T-helper 17 cell (primary cell): ENCODE data around the gene PAX2. TPM values are rescaled to one million over a fixed set of nuclear protein-coding genes. Genes with fewer than 3 reads are reported as not detected.

Experiments
- ATAC-seq: fragments of 150-1000 bp; cut with Tn5 transposase; 2 replicates; pipeline ENCODE4 v1.10.0; 2021; ENCODE audit warnings: mild to moderate bottlenecking, moderate library complexity
- DNase-seq, 3 donors: peaks; one replicate each; pipeline versions ENCODE4 v3.0.0 to v3.0.0-alpha.2; 2020 to 2021
- H3K9me3 ChIP-seq: one replicate; pipeline ENCODE4 v1.7.0; 2013; ENCODE audit warnings: low read length, mild to moderate bottlenecking; ENCODE audit not compliant: control insufficient read depth, poor library complexity, severe bottlenecking
- H3K27ac Mint-ChIP-seq: one replicate; pipeline ENCODE4 v1.8.0; 2022; ENCODE audit warnings: mild to moderate bottlenecking, moderate library complexity, mixed read lengths
- H3K27me3 Mint-ChIP-seq: one replicate; pipeline ENCODE4 v1.8.0; 2022; ENCODE audit warnings: mixed read lengths
- H3K36me3 Mint-ChIP-seq: one replicate; pipeline ENCODE4 v1.8.0; 2022; ENCODE audit warnings: low read depth, mixed read lengths
- H3K4me1 Mint-ChIP-seq: one replicate; pipeline ENCODE4 v1.8.0; 2022; ENCODE audit warnings: mild to moderate bottlenecking, mixed read lengths
- H3K4me3 Mint-ChIP-seq: one replicate; pipeline ENCODE4 v1.8.0; 2022; ENCODE audit warnings: mild to moderate bottlenecking, moderate library complexity, mixed read lengths
- total RNA-seq, 4 donors: library from RNA in 2 of 4; stranded (reverse) in 2 of 4; gene quantifications; one replicate each; pipeline ENCODE4 v1.2.3 and lab custom pipeline; 2022 to 2026

The PAX2 gene
- total RNA-seq, 2 donors from 2014 or later: not detected

- H3K4me1 Mint-ChIP-seq: peaks cover 30% of the 10 kb centered on the region
- peaks cover 30% of the 10 kb centered on the region for H3K36me3 Mint-ChIP-seq
- no peak overlapping the region for H3K4me3 Mint-ChIP-seq
- no peak for DNase-seq
- H3K9me3 ChIP-seq: no peaks in the 10 kb centered on the region
- H3K27me3 Mint-ChIP-seq: peaks cover 6% of the 10 kb centered on the region
- H3K27ac Mint-ChIP-seq: no peak overlapping the region
- ATAC-seq: no peak
Observed at GRCh38 chr10:100831742-100832141, 86.4 kb downstream of the PAX2 start.

- H3K27ac Mint-ChIP-seq: no peak overlapping the region
- DNase-seq: no peak
- H3K36me3 Mint-ChIP-seq: peaks cover 20% of the 10 kb centered on the region
- H3K27me3 Mint-ChIP-seq: peaks cover 6% of the 10 kb centered on the region
- H3K4me3 Mint-ChIP-seq: no peak overlapping the region
- no peaks in the 10 kb centered on the region for H3K9me3 ChIP-seq
- no peak for ATAC-seq
- peaks cover 4% of the 10 kb centered on the region for H3K4me1 Mint-ChIP-seq
Observed at GRCh38 chr10:100835810-100836209, 90.4 kb downstream of the PAX2 start.

GRCh38 chr10:100836891-100837290 lies 91.5 kb downstream of the PAX2 start:
- Mint-ChIP-seq H3K27me3 (peaks cover 6% of the 10 kb centered on the region), H3K27ac (no peak overlapping the region), H3K36me3 (peaks cover 14% of the 10 kb centered on the region), H3K4me3 (no peak overlapping the region), H3K4me1 (no peaks in the 10 kb centered on the region)
- DNase-seq: no peak
- no peaks in the 10 kb centered on the region for H3K9me3 ChIP-seq
- no peak for ATAC-seq

DNA sequence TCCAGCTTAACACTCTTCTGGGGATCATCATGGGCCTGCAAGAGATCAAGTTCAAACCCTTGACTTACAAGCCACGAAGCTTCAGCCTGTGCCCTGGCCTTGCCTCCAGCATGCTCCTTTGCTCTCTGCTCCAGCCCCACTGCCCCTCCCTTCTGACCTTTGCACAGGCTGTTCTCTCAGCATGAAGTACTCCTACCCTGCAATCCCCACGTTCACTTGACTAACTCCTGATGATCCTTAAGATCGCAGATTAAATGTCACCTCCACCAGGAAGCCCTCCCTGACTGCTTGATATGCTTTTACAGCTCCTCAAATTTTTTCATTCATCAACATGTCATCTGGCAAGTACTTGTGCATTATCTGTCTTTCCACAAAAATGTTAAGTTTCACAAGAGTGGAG lies 91.9 kb downstream of the PAX2 start:
- Mint-ChIP-seq H3K4me1 (no peaks in the 10 kb centered on the region), H3K36me3 (peaks cover 12% of the 10 kb centered on the region), H3K27me3 (peaks cover 6% of the 10 kb centered on the region), H3K4me3 (no peak overlapping the region), H3K27ac (no peak overlapping the region)
- ATAC-seq (no peak), DNase-seq (no peak)
- no peaks in the 10 kb centered on the region for H3K9me3 ChIP-seq

DNA sequence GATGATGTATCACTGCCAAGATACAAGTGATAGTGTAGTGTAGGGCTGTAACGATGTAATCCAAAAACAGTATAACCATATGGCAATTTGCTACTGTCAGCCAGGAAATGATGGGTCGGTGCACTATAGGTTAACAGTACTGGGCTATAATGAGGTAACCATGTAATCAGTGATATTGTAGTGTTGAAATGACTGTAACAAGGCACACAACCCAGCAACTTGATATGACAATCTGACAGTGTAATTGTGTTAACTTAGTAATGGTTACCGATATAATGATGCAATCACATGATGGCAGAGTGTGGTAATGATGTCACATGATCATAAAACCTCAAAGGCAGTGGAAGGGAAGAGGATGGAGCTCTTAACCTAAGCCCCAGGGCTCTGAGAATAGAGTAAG lies 93.6 kb downstream of the PAX2 start:
- H3K27ac Mint-ChIP-seq: no peak overlapping the region
- peaks cover 17% of the 10 kb centered on the region for H3K27me3 Mint-ChIP-seq
- DNase-seq (no peak), ATAC-seq (no peak)
- no peaks in the 10 kb centered on the region for H3K4me1 Mint-ChIP-seq
- peaks cover 5% of the 10 kb centered on the region for H3K36me3 Mint-ChIP-seq
- no peaks in the 10 kb centered on the region for H3K9me3 ChIP-seq
- H3K4me3 Mint-ChIP-seq: no peak overlapping the region

DNA sequence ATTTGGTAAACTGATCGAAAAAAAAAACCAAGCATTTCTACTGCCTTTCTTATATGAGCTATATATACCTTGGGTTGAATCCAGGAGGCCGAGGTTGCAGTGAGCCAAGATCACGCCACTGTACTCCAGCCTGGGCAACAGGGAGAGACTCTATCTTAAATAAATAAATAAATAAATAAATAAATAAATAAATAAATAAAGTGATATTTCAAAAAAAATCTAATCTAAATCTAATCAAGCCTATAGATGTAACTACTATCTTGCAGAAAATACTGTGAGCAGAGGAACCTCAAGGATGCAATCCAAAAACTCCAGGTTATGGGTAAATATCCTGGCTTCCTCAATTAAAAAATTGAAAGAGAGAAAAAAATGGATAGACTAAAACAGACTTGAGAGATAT lies 96.1 kb downstream of the PAX2 start:
- H3K36me3 Mint-ChIP-seq: no peaks in the 10 kb centered on the region
- no peak overlapping the region for H3K27ac Mint-ChIP-seq
- no peaks in the 10 kb centered on the region for H3K4me1 Mint-ChIP-seq
- DNase-seq (no peak), ATAC-seq (no peak)
- peaks cover 27% of the 10 kb centered on the region for H3K27me3 Mint-ChIP-seq
- no peak overlapping the region for H3K4me3 Mint-ChIP-seq
- no peaks in the 10 kb centered on the region for H3K9me3 ChIP-seq

DNA sequence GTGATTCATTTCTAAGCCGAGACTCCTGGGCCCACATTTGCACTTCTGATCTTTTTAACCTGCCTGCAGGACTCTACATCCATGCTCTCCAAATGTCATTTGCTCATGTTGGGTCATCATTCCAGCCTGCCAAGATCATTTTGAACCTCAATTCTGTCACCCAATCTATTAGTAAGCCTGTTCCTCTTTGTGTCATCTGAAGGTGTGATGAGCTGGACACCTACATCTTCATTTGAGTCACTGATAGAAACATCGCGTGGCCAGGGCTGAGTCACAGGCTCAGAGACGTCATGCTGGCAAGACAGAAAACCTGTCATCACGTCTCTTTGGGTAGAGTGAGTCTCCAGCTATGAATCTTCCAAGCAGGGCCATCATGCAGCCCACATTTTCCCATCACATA lies 102.1 kb downstream of the PAX2 start:
- DNase-seq (no peak), ATAC-seq (no peak)
- no peak overlapping the region for H3K27ac Mint-ChIP-seq

GRCh38 chr10:100848770-100849169 lies 103.4 kb downstream of the PAX2 start:
- Mint-ChIP-seq H3K27me3 (peaks cover 81% of the 10 kb centered on the region), H3K4me1 (peaks cover 7% of the 10 kb centered on the region), H3K27ac (no peak overlapping the region), H3K36me3 (peaks cover 15% of the 10 kb centered on the region), H3K4me3 (no peak overlapping the region)
- H3K9me3 ChIP-seq: no peaks in the 10 kb centered on the region
- no peak for ATAC-seq
- no peak for DNase-seq

More for the DNA sequence above, 102.1 kb downstream of the PAX2 start:
- Mint-ChIP-seq H3K27me3 (peaks cover 76% of the 10 kb centered on the region), H3K4me1 (peaks cover 7% of the 10 kb centered on the region), H3K4me3 (no peak overlapping the region), H3K36me3 (peaks cover 12% of the 10 kb centered on the region)
- H3K9me3 ChIP-seq: no peaks in the 10 kb centered on the region

DNA sequence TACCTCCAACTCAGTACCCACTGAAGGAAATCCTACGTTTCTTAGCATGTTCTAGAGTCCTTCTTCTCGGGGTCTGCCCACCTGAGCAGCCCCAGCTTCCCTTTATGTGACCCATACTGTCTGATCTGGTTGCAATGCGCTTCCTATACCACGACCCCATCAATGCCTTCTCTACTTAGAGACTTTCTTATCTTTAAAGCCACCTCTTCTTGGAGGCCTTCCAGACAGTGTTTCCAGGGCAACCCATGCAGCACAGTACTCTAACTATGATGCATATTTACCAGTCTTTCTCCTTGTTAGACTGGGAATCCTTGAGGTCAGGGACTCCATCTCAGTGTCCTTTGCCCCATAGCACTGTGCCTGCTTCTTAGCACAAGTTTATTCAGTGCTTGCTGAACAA lies 112.9 kb downstream of the PAX2 start:
- H3K9me3 ChIP-seq: no peaks in the 10 kb centered on the region
- H3K4me3 Mint-ChIP-seq: no peak overlapping the region
- H3K4me1 Mint-ChIP-seq: peaks cover 3% of the 10 kb centered on the region
- no peak overlapping the region for H3K27ac Mint-ChIP-seq
- peaks cover 83% of the 10 kb centered on the region for H3K27me3 Mint-ChIP-seq
- H3K36me3 Mint-ChIP-seq: peaks cover 7% of the 10 kb centered on the region
- DNase-seq (no peak), ATAC-seq (no peak)

GRCh38 chr10:100858747-100859483 lies 113.5 kb downstream of the PAX2 start:
- peaks cover 82% of the 10 kb centered on the region for H3K27me3 Mint-ChIP-seq
- no peak for DNase-seq
- ATAC-seq: no peak
- H3K36me3 Mint-ChIP-seq: peaks cover 7% of the 10 kb centered on the region
- H3K4me3 Mint-ChIP-seq: no peak overlapping the region
- no peaks in the 10 kb centered on the region for H3K9me3 ChIP-seq
- no peak overlapping the region for H3K27ac Mint-ChIP-seq
- H3K4me1 Mint-ChIP-seq: peaks cover 4% of the 10 kb centered on the region

DNA sequence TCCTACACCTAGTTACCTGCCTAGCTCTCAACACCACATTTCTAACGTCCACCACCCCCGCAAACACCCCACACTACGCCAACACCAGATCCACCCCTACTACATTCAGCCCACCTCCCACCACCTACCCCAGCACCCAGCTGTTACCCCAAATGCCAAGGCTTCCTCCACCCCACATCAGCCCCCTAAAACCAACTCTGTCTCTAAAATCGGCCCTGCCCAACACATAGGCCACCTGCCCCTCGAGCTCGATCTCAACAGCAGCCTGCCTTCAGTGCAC lies 114.0 kb downstream of the PAX2 start:
- no peak for DNase-seq
- H3K9me3 ChIP-seq: no peaks in the 10 kb centered on the region
- ATAC-seq: no peak
- peaks cover 80% of the 10 kb centered on the region for H3K27me3 Mint-ChIP-seq
- peaks cover 5% of the 10 kb centered on the region for H3K4me1 Mint-ChIP-seq
- no peak overlapping the region for H3K4me3 Mint-ChIP-seq
- peaks cover 7% of the 10 kb centered on the region for H3K36me3 Mint-ChIP-seq
- no peak overlapping the region for H3K27ac Mint-ChIP-seq

DNA sequence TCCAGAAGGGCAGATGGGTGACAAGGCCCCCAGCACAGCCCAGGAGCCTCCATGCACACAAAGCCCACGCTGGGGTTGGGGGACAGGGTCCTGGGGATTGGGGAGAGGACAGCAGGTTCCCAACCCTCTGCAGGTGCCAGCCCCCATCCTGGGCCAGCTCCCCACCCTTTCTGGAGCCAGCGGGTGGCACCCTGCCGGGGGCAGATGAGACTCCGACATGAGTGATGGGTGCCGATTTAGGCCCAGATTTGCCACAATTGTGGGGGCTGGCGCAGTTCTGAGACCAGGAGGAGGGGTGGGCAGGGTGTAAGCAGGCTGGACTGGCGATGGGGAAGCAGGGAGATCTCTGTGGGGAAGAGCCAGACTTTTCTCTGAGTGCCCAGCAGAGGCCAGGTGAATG lies 118.1 kb downstream of the PAX2 start:
- H3K9me3 ChIP-seq: no peaks in the 10 kb centered on the region
- ATAC-seq: no peak
- Mint-ChIP-seq H3K4me1 (peaks cover 9% of the 10 kb centered on the region), H3K36me3 (peaks cover 10% of the 10 kb centered on the region), H3K4me3 (no peak overlapping the region), H3K27ac (no peak overlapping the region), H3K27me3 (peaks cover 89% of the 10 kb centered on the region)
- no peak for DNase-seq

- H3K36me3 Mint-ChIP-seq: peaks cover 10% of the 10 kb centered on the region
- peaks cover 9% of the 10 kb centered on the region for H3K4me1 Mint-ChIP-seq
- DNase-seq (no peak), ATAC-seq (no peak)
- H3K27ac Mint-ChIP-seq: no peak overlapping the region
- no peak overlapping the region for H3K4me3 Mint-ChIP-seq
- H3K27me3 Mint-ChIP-seq: peaks cover 81% of the 10 kb centered on the region
- H3K9me3 ChIP-seq: no peaks in the 10 kb centered on the region
Observed at GRCh38 chr10:100864036-100864885, 118.9 kb downstream of the PAX2 start.

- ATAC-seq (no peak), DNase-seq (no peak)
- Mint-ChIP-seq H3K27me3 (peaks cover 81% of the 10 kb centered on the region), H3K4me3 (no peak overlapping the region), H3K27ac (no peak overlapping the region), H3K4me1 (peaks cover 13% of the 10 kb centered on the region), H3K36me3 (peaks cover 10% of the 10 kb centered on the region)
- H3K9me3 ChIP-seq: no peaks in the 10 kb centered on the region
Observed at GRCh38 chr10:100864978-100865377, 119.6 kb downstream of the PAX2 start.
